Upper lobe of left lung (tissue), 4 donors: ENCODE data around the gene BTG1.

Experiments
- CTCF ChIP-seq, 6 experiments: fragments of 450-650 bp in 4 of 6; fragments of 200-600 bp in 2 of 6; sonication (generic) in 2 of 6; IDR thresholded peaks; one replicate each; pipeline ENCODE4 v1.5.1; 2016 to 2019; ENCODE audit warnings: antibody characterized with exemption in 6 of 6
- POLR2AphosphoS5 ChIP-seq, 2 donors: sonication (generic); formaldehyde crosslinking; IDR thresholded peaks; one replicate each; pipeline ENCODE4 v1.5.1; 2017; ENCODE audit warnings: antibody characterized with exemption in 2 of 2

GRCh38 chr12:92193846-92194245 lies 48.2 kb upstream of the BTG1 start:
- TF ChIP-seq POLR2AphosphoS5 (IDR thresholded peaks at IDR 0.05) (no peak), CTCF (IDR thresholded peaks at IDR 0.05) (no peak)
